SJCRH30 (cell line): ENCODE measurements around the gene PITRM1. TPM values are rescaled to one million over a fixed set of nuclear protein-coding genes. Genes with fewer than 3 reads are reported as not detected.

Experiments
- DNase-seq, 2 experiments: peaks; one replicate each; pipeline ENCODE4 v3.0.0-alpha.2; 2015 to 2020
- H3K27ac ChIP-seq: fragments of 250-450 bp; sonication (Bioruptor Pico); 2 replicates; pipeline ENCODE4 v1.5.1; 2020; ENCODE audit warnings: mild to moderate bottlenecking, moderate library complexity
- H3K27me3 ChIP-seq: fragments of 250-450 bp; sonication (Bioruptor Pico); 2 replicates; pipeline ENCODE4 v1.5.1; 2020; ENCODE audit warnings: mild to moderate bottlenecking, moderate library complexity
- H3K36me3 ChIP-seq: fragments of 250-450 bp; sonication (Bioruptor Pico); 2 replicates; pipeline ENCODE4 v1.5.1; 2020; ENCODE audit warnings: mild to moderate bottlenecking, moderate library complexity
- H3K4me1 ChIP-seq: fragments of 250-450 bp; sonication (Bioruptor Pico); 2 replicates; pipeline ENCODE4 v1.5.1; 2020; ENCODE audit warnings: mild to moderate bottlenecking, moderate library complexity
- H3K4me3 ChIP-seq: fragments of 250-450 bp; sonication (Bioruptor Pico); 2 replicates; pipeline ENCODE4 v1.5.1; 2020; ENCODE audit warnings: mild to moderate bottlenecking, moderate library complexity
- H3K9me3 ChIP-seq: fragments of 250-450 bp; sonication (Bioruptor Pico); replicated peaks from 2 replicates; pipeline ENCODE4 v1.5.1; 2020; ENCODE audit warnings: mild to moderate bottlenecking, moderate library complexity
- total RNA-seq: library from RNA; depleted of rRNA; stranded (reverse); fragments of >200 nt; shearing (Covaris generic); gene quantifications from 2 replicates; pipeline ENCODE4 v1.2.3, GENCODE V29; 2014; rRNA removed

The PITRM1 gene
- total RNA-seq, 1 experiment from 2014 or later: 51.4 TPM

GRCh38 chr10:3093996-3094395 lies 78.6 kb downstream of the PITRM1 start:
- Histone ChIP-seq H3K27me3 (no peaks in the 10 kb centered on the region), H3K27ac (no peak overlapping the region), H3K9me3 (no peaks in the 10 kb centered on the region), H3K36me3 (no peaks in the 10 kb centered on the region), H3K4me1 (no peaks in the 10 kb centered on the region), H3K4me3 (no peak overlapping the region)
- no peak for DNase-seq

- no peaks in the 10 kb centered on the region for H3K27me3 ChIP-seq
- H3K9me3 ChIP-seq: no peaks in the 10 kb centered on the region
- H3K27ac ChIP-seq: no peak overlapping the region
- no peak for DNase-seq
- no peaks in the 10 kb centered on the region for H3K4me1 ChIP-seq
- H3K4me3 ChIP-seq: no peak overlapping the region
- H3K36me3 ChIP-seq: no peaks in the 10 kb centered on the region
Measured at GRCh38 chr10:3091921-3092320, 80.7 kb downstream of the PITRM1 start.

- Histone ChIP-seq H3K9me3 (no peaks in the 10 kb centered on the region), H3K27me3 (no peaks in the 10 kb centered on the region), H3K4me3 (no peak overlapping the region), H3K36me3 (no peaks in the 10 kb centered on the region), H3K27ac (no peak overlapping the region), H3K4me1 (no peaks in the 10 kb centered on the region)
- DNase-seq: no peak
Measured at GRCh38 chr10:3090914-3091787, 81.4 kb downstream of the PITRM1 start.

GRCh38 chr10:3090388-3090787 lies 82.2 kb downstream of the PITRM1 start:
- Histone ChIP-seq H3K27ac (no peak overlapping the region), H3K36me3 (no peaks in the 10 kb centered on the region), H3K4me1 (no peaks in the 10 kb centered on the region), H3K4me3 (no peak overlapping the region), H3K27me3 (no peaks in the 10 kb centered on the region), H3K9me3 (no peaks in the 10 kb centered on the region)
- DNase-seq: no peak

Other genes with a start within 250 kb of the PITRM1 start
- 34.5 and 37.6 TPM in 2 replicates for gene PFKP, start 105.2 kb downstream of the PITRM1 start, total RNA-seq